Stimulated activated effector memory CD8-positive, alpha-beta T cell treated with anti-CD3 and anti-CD28 coated beads, Interleukin-12 subunit alpha, Interleukin-12 subunit beta, amount 100 ng/mL, for 72 hours (primary cell): ENCODE results near the gene RASAL3.
A peak's percentile ranks its signal among the peaks of the same experiment; 100 is the strongest.
"Not testable (repeated sequence)": the region's sequence is repeated elsewhere in the genome, so short reads cannot be mapped to it uniquely, and the experiment has no call there.

Experiments
- ATAC-seq: fragments of 150-1000 bp; cut with Tn5 transposase; 2 replicates; pipeline ENCODE4 v1.10.0; 2021
- DNase-seq, 2 donors: peaks; one replicate each; pipeline ENCODE4 v3.0.0; 2021 to 2022; ENCODE audit warnings: low spot score in 2 of 2
- H3K27ac Mint-ChIP-seq: one replicate; pipeline ENCODE4 v1.8.0; 2022; ENCODE audit warnings: mild to moderate bottlenecking, mixed read lengths
- H3K36me3 Mint-ChIP-seq: one replicate; pipeline ENCODE4 v1.8.0; 2022; ENCODE audit warnings: mild to moderate bottlenecking, mixed read lengths
- H3K4me1 Mint-ChIP-seq: one replicate; pipeline ENCODE4 v1.8.0; 2022; ENCODE audit warnings: mixed read lengths
- H3K4me3 Mint-ChIP-seq: one replicate; pipeline ENCODE4 v1.8.0; 2022; ENCODE audit warnings: mild to moderate bottlenecking, mixed read lengths
- H3K9me3 Mint-ChIP-seq: one replicate; pipeline ENCODE4 v1.8.0; 2022; ENCODE audit warnings: mixed read lengths

Gene RASAL3

DNA sequence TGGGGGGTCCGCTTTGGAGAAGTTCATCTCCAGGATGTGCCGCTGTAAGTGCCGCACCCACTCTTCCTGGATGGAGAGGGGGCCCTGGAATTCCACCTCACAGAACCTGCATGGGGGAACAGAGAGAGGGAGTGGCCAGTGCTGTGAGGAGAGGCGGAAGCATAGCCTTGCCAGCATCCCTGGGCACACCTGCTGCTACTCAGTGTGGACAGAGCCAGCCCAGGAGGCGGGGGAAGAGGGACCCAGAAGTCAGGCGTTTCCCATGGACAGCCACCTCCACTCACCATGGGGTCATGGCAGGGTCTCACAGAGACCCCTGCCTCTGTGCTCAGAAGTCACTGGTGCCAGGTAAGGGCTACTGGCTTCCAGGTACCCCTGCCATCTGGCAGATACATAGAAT, 41.2 kb downstream of the RASAL3 start:
- ATAC-seq (no peak), DNase-seq (no peak)
- no peak overlapping the region for H3K27ac Mint-ChIP-seq
- peaks cover 29% of the 10 kb centered on the region for H3K4me1 Mint-ChIP-seq
- H3K36me3 Mint-ChIP-seq: peaks cover 69% of the 10 kb centered on the region
- H3K9me3 Mint-ChIP-seq: no peaks in the 10 kb centered on the region
- H3K4me3 Mint-ChIP-seq: no peak overlapping the region

DNA sequence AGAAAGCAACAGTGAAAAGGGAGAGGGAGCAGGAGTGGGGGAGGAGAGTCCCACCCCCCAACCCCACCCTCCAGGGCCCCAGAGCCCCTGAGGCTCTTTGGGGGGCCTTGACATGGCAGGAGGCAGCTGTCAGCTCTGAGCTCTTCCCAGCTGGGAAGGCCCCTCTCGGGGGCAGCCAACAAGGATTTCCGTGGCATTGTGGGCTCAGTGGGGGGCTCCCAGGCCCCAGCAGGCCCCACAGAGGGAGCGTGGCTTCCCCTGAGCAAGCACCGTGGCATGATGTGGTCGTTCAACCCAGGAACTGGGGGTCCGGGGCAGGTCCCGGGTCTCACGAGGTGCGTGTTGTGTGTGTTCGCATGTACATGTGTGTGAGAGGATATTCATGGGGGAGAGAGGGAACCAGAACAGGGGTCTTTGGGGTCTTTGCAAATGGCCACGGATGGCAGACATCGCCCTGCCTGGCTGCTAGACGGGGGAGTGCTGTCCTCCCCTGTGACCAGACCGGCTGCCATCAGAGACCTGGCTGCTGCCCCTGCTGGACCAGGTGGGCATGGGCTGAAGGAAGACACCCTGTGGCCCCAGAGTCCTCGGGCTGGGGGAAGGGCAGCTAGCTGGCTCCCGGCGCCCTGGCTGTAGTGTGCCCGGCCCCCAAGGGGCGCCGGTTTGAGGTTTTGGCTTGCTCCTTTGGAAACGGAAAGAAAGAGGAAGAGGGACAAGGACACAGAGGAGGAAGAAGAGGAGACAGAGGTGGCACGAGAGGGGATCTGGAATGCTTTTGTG, 41.9 kb downstream of the RASAL3 start:
- H3K4me3 Mint-ChIP-seq: no peak overlapping the region
- no peak for DNase-seq
- H3K9me3 Mint-ChIP-seq: no peaks in the 10 kb centered on the region
- H3K36me3 Mint-ChIP-seq: peaks cover 68% of the 10 kb centered on the region
- ATAC-seq: no peak
- H3K4me1 Mint-ChIP-seq: peaks cover 33% of the 10 kb centered on the region
- no peak overlapping the region for H3K27ac Mint-ChIP-seq

DNA sequence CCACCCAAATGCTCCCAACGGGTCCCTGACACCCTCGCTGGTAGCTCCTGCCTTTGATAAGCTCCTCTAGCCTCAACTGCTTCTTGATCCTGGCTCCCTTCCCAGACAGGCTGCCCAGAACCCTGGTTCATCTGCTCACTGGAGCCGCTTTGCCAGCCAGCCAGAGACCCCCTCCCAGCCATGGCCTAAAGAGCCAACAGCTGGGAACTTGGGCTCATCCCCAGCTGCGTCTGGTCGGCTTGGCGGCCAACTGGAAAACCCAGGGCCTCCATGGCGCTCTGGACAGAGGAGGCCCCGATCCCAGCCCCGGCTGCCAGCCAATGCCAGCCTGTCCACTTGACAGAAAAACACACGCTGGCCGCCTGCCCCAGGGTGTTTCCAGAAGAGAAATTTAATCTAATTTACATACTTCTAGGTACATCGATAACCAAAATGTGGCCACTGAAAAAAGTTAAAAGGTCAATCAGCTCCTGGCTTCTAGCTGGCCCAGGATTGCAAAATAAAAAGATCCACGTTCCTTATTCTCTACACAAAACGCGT, 42.6 kb downstream of the RASAL3 start:
- H3K27ac Mint-ChIP-seq: no peak overlapping the region
- H3K9me3 Mint-ChIP-seq: no peaks in the 10 kb centered on the region
- H3K36me3 Mint-ChIP-seq: peaks cover 61% of the 10 kb centered on the region
- peaks cover 35% of the 10 kb centered on the region for H3K4me1 Mint-ChIP-seq
- ATAC-seq (no peak), DNase-seq (no peak)
- H3K4me3 Mint-ChIP-seq: no peak overlapping the region

DNA sequence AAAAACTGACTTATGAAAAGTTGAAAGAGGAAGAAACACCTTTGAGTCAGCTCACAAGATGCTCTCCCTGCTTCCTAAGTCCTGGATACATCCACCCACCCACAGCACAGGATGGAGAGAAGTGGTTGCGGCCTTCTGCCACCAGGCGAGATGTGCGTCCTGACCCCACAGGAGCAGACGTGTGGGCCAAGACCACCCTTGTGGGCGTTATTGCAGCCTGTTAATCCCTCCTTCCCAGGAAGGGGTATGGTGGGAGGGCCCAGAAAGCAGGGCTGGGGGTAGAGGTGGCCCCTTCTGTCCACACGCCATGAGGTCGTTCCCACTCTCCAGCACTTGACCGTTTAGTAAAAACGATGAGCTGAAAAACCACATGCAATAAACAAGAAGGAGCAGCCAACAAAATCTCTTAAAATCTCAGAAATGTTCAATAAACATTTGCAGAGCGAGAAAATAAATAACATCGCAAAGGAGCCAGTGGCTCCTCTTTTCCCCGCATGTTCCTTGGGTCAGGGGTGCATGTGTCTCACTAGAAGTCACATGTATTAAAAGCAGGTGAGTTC, 43.1 kb downstream of the RASAL3 start:
- ATAC-seq (no peak), DNase-seq (no peak)
- Mint-ChIP-seq H3K4me1 (peaks cover 41% of the 10 kb centered on the region), H3K4me3 (no peak overlapping the region), H3K36me3 (peaks cover 58% of the 10 kb centered on the region), H3K27ac (no peak overlapping the region), H3K9me3 (no peaks in the 10 kb centered on the region)

DNA sequence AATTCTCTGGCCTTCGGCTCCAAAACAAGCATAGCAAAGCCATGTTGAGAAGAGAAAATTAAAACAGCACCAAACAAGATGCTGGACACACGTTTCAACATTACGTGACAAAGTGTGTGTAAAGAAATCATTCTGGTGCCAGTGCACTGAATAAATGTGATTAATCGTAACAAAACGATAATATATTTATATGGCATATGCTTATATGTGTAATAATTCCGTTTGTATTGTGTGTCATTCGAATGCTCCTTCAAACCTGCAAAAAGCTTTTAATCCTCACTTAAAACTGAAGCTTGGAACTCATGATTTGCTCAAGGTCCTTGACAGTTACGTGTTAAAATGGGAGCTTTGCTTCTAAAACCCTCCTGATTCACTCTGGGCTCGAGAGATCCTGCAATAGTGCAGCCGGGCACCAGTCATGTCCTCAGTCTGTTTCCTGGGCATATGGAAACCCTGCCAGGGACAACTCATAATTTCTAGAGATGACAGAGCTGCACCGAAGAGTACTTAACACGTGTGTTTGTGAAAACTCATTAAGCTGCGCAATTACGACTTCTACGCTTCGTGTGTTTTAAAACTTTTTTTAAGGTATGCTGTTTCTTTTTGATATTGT, 44.8 kb downstream of the RASAL3 start:
- peak overlapping the region; percentile 98 for H3K27ac Mint-ChIP-seq
- H3K4me3 Mint-ChIP-seq: peak overlapping the region; percentile 92
- H3K9me3 Mint-ChIP-seq: no peaks in the 10 kb centered on the region
- peaks cover 46% of the 10 kb centered on the region for H3K4me1 Mint-ChIP-seq
- DNase-seq (no peak), ATAC-seq (no peak)
- peaks cover 58% of the 10 kb centered on the region for H3K36me3 Mint-ChIP-seq

DNA sequence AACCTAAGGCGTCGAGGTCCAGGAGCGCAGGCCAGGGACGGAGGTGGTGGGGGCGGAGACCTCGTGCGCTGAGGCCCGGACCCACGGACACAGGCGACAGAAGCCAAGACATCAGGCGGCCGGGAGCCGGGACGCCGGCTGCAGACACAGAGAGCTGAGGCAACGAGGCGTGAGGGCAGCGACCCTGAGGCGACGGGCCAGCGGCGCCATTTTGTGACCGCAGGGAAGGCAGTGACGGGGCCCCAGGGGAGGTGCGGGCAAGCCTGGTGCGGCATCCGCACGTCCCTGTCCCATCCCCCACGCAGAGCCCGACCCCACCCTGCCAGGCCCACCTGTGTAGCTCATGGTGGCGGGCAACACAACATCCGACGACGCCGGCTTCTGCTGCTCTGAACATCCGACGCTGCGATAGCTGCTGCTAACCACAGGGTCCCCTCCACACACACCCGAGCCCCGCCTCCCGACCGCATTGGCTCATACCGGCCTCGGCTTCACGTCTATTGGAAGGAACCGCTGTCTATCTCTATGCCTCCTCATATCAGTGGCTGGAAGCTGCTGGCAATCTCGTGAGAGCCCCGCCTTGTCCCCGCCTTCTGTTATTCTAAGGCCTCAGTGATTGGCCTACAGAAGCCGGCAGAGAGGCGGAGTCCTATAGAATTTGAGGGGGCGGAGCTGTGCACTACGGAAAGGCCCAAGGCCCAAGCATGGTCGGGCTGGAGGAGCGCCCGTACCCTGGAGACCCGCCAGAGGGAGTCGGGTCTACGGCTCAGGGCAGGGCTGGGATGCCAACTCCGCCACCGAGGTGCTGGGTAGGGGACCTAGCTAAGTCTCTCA, 45.5 kb downstream of the RASAL3 start, which contains the start of gene AKAP8L:
AKAP8L (minus strand) TSS at position 410 of the 834 bp plus-strand sequence; CDS start at position 345, 65 bp downstream.
- Mint-ChIP-seq H3K36me3 (peaks cover 56% of the 10 kb centered on the region), H3K4me1 (peaks cover 46% of the 10 kb centered on the region), H3K27ac (peak within 1 kb of the TSS; percentile 98), H3K9me3 (no peaks in the 10 kb centered on the region), H3K4me3 (peak within 1 kb of the TSS; percentile 92)
- DNase-seq: peak; percentile 94 to 99
- peak; percentile 97 for ATAC-seq

DNA sequence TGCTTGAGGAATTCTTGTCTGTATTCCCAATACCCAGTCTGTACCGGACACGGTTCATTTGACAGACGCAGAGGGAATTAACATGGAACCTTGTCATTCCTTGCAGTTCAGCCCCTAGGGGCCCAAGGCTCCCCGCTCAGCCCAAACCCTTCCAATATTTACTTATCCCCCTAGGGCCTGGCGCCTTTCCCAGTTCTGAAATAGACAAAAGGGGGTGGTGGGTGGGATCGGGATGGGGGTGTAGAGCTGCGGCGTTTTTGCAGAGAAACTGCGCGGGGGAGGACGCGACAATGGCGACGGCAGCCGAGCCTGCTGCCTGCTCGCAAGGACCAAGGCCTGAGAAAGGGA, 46.1 kb downstream of the RASAL3 start:
- DNase-seq (no peak), ATAC-seq (no peak)
- H3K4me3 Mint-ChIP-seq: peak overlapping the region; percentile 92
- H3K9me3 Mint-ChIP-seq: no peaks in the 10 kb centered on the region
- peak overlapping the region; percentile 98 for H3K27ac Mint-ChIP-seq
- peaks cover 46% of the 10 kb centered on the region for H3K4me1 Mint-ChIP-seq
- peaks cover 53% of the 10 kb centered on the region for H3K36me3 Mint-ChIP-seq

DNA sequence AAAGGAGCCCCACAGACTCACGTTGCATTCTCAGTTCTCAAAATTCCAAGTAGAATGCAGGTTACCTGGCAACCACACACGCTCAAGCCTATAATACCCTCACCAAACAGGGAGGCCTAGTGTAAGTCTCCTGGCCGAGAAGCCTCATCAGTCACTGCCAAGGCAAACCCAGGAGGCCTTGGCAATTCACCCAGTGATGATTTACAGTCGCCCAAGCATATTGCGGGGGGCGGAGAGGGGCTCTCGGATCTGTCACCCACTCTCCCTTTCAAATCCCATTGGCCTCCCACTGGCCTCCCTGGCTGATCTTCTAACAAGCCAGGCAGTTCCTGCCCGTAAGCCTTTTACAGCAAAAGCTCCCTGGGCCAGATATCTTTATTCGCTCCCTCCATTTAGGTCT, 46.6 kb downstream of the RASAL3 start:
- Mint-ChIP-seq H3K36me3 (peaks cover 48% of the 10 kb centered on the region), H3K9me3 (no peaks in the 10 kb centered on the region), H3K4me3 (peak overlapping the region; percentile 92), H3K4me1 (peaks cover 51% of the 10 kb centered on the region), H3K27ac (peak overlapping the region; percentile 98)
- ATAC-seq (no peak), DNase-seq (no peak)

DNA sequence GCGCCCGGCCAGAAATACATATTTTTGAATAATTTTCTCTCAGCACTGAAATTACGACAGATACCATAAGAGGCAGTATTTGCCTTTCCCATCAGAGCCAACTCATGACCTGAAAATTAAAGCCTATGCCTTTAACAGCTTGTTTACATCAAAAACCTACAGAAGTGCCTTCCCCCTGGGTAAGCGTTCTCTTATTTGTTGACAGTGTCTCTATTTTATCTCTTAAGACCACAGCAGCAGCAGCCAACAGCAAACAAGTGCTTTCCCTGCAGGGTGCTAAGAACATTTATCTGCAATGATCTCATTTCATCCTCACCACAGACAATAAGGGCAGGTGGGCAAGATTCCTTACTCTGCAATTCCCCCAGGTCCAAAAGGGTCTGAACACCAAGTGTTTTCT, 51.5 kb downstream of the RASAL3 start:
- Mint-ChIP-seq H3K4me1 (peaks cover 37% of the 10 kb centered on the region), H3K4me3 (no peak overlapping the region), H3K27ac (peak overlapping the region; percentile 52), H3K36me3 (peaks cover 46% of the 10 kb centered on the region), H3K9me3 (no peaks in the 10 kb centered on the region)
- no peak for ATAC-seq
- DNase-seq: no peak

DNA sequence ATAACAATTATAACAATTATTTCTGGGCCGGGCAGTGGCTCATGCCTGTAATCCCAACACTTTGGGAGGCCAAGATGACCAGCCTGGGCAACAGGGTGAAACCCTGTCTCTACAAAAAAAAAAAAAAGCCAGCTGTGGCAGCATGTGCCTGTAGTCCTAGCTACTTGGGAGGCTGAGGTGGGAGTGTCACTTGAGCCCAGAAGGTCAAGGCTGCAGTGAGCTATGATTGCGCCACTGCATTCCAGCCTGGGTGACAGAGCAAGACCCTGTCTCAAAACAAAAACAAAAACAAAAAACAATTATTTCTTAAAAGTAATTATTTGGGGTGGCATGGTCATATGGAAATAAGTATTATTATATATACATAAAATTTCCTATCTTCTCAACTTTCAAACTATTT, 53.0 kb downstream of the RASAL3 start:
- ATAC-seq, H3K4me3 Mint-ChIP-seq, H3K27ac Mint-ChIP-seq, H3K9me3 Mint-ChIP-seq, DNase-seq: not testable (repeated sequence)
- Mint-ChIP-seq H3K36me3 (peaks cover 59% of the 10 kb centered on the region), H3K4me1 (peaks cover 24% of the 10 kb centered on the region)

DNA sequence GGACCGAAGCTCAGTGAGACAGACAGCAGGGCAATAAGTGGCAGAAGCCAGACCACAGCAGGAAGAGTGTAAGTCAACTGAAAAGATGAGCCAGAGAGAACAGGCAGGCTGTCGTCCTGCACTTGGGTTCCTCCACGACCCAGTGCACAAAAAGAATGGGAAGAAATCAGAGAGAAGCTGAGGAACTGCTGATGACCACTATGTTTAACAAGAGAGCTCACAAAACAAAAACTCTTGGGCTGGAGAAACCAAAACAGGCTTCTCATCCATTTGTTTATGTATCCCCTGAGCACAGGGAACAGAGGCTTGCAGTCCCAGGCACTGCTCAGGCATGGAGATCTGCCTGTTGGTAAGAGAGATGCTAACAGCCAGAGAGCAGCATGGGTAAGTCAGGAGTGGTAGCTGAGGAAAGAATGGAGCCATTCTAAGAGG, 59.5 kb downstream of the RASAL3 start:
- DNase-seq (no peak), ATAC-seq (no peak)
- Mint-ChIP-seq H3K36me3 (peaks cover 67% of the 10 kb centered on the region), H3K9me3 (no peaks in the 10 kb centered on the region), H3K4me3 (no peak overlapping the region), H3K27ac (peak overlapping the region; percentile 75), H3K4me1 (peaks cover 29% of the 10 kb centered on the region)

DNA sequence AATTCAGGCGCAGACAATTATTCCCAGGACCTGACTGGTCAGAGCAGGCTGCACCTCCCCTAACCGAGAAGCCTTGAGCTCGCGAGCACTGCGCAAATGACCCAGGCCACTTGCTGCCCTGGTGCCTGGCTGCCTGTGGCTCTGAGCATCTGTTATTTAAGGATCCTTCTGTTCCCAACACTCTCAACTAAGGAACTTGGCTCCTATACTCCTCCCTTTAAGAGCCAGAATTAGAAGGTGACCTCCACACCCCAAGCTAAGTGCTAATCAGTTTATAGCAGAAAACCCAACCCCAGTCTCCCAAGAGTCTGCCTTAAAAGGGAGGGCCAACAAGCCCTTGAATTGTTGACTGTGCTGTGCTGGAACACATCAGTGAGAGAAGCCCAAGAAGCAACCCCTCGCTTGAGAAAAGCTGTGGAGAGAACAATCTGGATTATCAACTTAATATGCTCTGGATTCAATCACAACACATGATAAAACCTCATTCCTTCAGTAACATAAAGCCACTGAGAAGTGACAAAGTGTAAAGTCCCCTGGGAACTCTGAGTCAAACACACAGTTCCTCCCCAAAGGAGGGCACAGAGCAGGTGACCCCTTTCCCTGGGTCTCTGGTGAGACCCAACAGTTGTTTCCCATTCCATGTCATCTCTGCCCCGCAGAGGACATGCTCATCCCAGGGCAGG, 60.1 kb downstream of the RASAL3 start:
- DNase-seq (no peak), ATAC-seq (no peak)
- H3K36me3 Mint-ChIP-seq: peaks cover 68% of the 10 kb centered on the region
- H3K4me3 Mint-ChIP-seq: no peak overlapping the region
- H3K27ac Mint-ChIP-seq: peak overlapping the region; percentile 75
- peaks cover 26% of the 10 kb centered on the region for H3K4me1 Mint-ChIP-seq
- no peaks in the 10 kb centered on the region for H3K9me3 Mint-ChIP-seq

DNA sequence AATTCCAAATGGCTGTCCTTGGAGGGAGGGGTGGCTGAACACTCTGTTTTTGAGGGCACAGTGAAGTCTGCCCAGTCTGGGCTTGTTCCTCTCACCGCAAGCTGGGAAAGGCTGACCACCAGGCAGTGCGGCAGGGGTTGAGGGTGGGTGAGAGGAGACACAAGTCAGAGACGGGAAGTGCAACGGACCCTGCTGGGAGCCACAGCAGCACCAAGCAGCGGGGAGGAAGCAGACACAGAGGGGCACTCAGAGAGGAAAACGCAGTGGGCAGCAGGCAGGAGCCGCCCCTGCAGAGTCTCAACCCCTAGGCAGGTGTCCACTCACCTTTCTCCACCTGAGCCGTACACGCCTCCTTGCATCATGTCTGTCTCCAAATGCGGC, 61.2 kb downstream of the RASAL3 start:
- peak overlapping the region; percentile 34 for H3K27ac Mint-ChIP-seq

DNA sequence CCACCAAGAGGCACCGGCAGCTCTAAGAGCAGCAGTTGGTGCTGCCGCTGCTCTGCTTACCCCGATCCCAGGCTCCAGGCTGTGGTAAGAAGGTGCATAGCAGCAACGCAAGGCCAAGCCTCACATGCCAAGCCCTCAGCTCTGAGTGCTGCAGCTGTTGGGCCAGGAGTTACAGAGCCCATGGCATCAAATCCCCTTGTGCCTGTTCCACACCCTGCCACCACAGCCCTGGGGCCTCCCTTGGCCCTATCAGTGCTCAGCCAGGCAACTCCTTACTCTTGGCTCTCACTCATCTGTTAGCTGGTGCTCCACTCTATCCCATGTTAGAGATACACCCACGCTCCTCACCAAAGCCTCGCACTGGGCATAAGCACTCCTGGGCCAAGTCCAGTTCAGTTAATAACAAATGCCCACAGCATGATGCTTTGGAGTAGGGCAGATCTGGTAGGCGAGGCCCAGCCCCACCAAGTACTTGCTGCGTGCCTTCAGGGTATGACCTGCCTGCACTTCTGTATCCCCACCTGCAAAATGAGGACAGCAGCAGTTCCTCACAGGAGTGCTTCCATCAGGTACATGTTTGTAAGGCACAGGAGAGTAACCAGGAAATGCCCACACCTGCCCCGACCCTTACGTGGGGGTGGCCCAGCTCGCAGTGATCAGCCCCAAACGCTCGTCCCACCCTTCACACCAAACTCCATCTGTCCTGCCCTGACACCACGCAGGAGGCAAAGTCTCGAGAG, 61.8 kb downstream of the RASAL3 start:
- Mint-ChIP-seq H3K4me1 (peaks cover 23% of the 10 kb centered on the region), H3K36me3 (peaks cover 65% of the 10 kb centered on the region)
- no peak for DNase-seq

More for the DNA sequence above, 61.2 kb downstream of the RASAL3 start:
- ATAC-seq (no peak), DNase-seq (no peak)
- H3K9me3 Mint-ChIP-seq: no peaks in the 10 kb centered on the region
- H3K4me3 Mint-ChIP-seq: no peak overlapping the region
- H3K4me1 Mint-ChIP-seq: peaks cover 23% of the 10 kb centered on the region
- peaks cover 65% of the 10 kb centered on the region for H3K36me3 Mint-ChIP-seq

More for the DNA sequence above, 61.8 kb downstream of the RASAL3 start:
- Mint-ChIP-seq H3K4me3 (no peak overlapping the region), H3K9me3 (no peaks in the 10 kb centered on the region), H3K27ac (peak overlapping the region; percentile 34)
- no peak for ATAC-seq
